NOMO-1 treated with DMSO at 0.1 percent for 48 hours (cell line): ENCODE measurements around the gene TMEM181.
"Not testable (repeated sequence)": the region's sequence is repeated elsewhere in the genome, so short reads cannot be mapped to it uniquely, and the experiment has no call there.

Experiments
- DNase-seq: peaks from one replicate; lab custom pipeline; 2025; ENCODE audit not compliant: unreplicated experiment; lab: John Stamatoyannopoulos, UW

TMEM181 gene

GRCh38 chr6:158620963-158621693 lies 61.2 kb downstream of the TMEM181 start:
- no peak for DNase-seq

GRCh38 chr6:158621694-158622544 lies 62.0 kb downstream of the TMEM181 start:
- no peak for DNase-seq

GRCh38 chr6:158622545-158623190 lies 62.8 kb downstream of the TMEM181 start:
- no peak for DNase-seq

- no peak for DNase-seq
Observed at GRCh38 chr6:158624684-158625682, 65.1 kb downstream of the TMEM181 start.

- DNase-seq = no peak
Observed at GRCh38 chr6:158625881-158626305, 66.0 kb downstream of the TMEM181 start.

- DNase-seq = no peak
Observed at GRCh38 chr6:158626360-158627167, 66.7 kb downstream of the TMEM181 start.

- no peak for DNase-seq
Observed at GRCh38 chr6:158627168-158627939, 67.5 kb downstream of the TMEM181 start.

- DNase-seq = no peak
Observed at GRCh38 chr6:158627940-158628211, 68.0 kb downstream of the TMEM181 start.

GRCh38 chr6:158628542-158628941 lies 68.7 kb downstream of the TMEM181 start:
- DNase-seq = no peak

- no peak for DNase-seq
Observed at GRCh38 chr6:158629367-158630221, 69.7 kb downstream of the TMEM181 start.

GRCh38 chr6:158630938-158631616 lies 71.2 kb downstream of the TMEM181 start:
- DNase-seq = no peak

- DNase-seq = no peak
Observed at GRCh38 chr6:158631678-158632537, 72.0 kb downstream of the TMEM181 start.

- DNase-seq = not testable (repeated sequence)
Observed at GRCh38 chr6:158632538-158633119, 72.7 kb downstream of the TMEM181 start.

- DNase-seq = no peak
Observed at GRCh38 chr6:158633127-158633526, 73.2 kb downstream of the TMEM181 start.

- no peak for DNase-seq
Observed at GRCh38 chr6:158634695-158635426, 75.0 kb downstream of the TMEM181 start.
